Esophagus muscularis mucosa (tissue), 4 donors: ENCODE measurements around the gene TTC27. TPM values are rescaled to one million over a fixed set of nuclear protein-coding genes. Genes with fewer than 3 reads are reported as not detected.

Experiments
- DNase-seq: peaks from one replicate; pipeline ENCODE4 v3.0.0-alpha.2; 2017; ENCODE audit errors: extremely low spot score
- H3K27ac ChIP-seq, 4 donors: fragments of 200-600 bp; sonication (generic); replicated peaks in 1 of 4; 1 replicate in 3 of 4; 2 replicates in 1 of 4; pipeline ENCODE4 v1.5.1; 2016 to 2019; ENCODE audit warnings: mild to moderate bottlenecking in 1 of 4
- H3K27me3 ChIP-seq, 4 donors: fragments of 200-600 bp; sonication (generic); one replicate each; pipeline versions ENCODE4 v1.5.1 to v1.6.0; 2016 to 2019
- H3K36me3 ChIP-seq, 4 donors: fragments of 200-600 bp; sonication (generic); one replicate each; pipeline ENCODE4 v1.5.1; 2016 to 2019
- H3K4me1 ChIP-seq, 4 donors: fragments of 200-600 bp; sonication (generic); one replicate each; pipeline ENCODE4 v1.5.1; 2016 to 2019
- H3K4me3 ChIP-seq, 4 donors: fragments of 200-600 bp; sonication (generic); 1 replicate in 2 of 4; 2 replicates in 2 of 4; pipeline ENCODE4 v1.5.1; 2016 to 2019; ENCODE audit warnings: mild to moderate bottlenecking in 4 of 4, moderate library complexity in 1 of 4
- H3K9me3 ChIP-seq, 4 donors: fragments of 200-600 bp; sonication (generic); 1 replicate in 3 of 4; 2 replicates in 1 of 4; pipeline ENCODE4 v1.5.1; 2016 to 2019
- CTCF ChIP-seq, 3 experiments: fragments of 200-600 bp in 2 of 3; fragments of 450-650 bp in 1 of 3; sonication (generic) in 2 of 3; IDR thresholded peaks; one replicate each; pipeline ENCODE4 v1.5.1; 2017 to 2019; ENCODE audit warnings: antibody characterized with exemption in 3 of 3, mild to moderate bottlenecking in 2 of 3, moderate library complexity in 1 of 3
- EP300 ChIP-seq: sonication (generic); formaldehyde crosslinking; IDR thresholded peaks from one replicate; pipeline ENCODE4 v1.6.1; 2017; ENCODE audit warnings: antibody characterized with exemption
- POLR2A ChIP-seq: fragments of 450-650 bp; IDR thresholded peaks from one replicate; pipeline ENCODE4 v1.6.1; 2017; ENCODE audit warnings: antibody characterized with exemption, moderate library complexity, mild to moderate bottlenecking, low read depth
- POLR2AphosphoS5 ChIP-seq, 2 donors: sonication (generic); formaldehyde crosslinking; IDR thresholded peaks; one replicate each; pipeline ENCODE4 v1.6.1; 2017; ENCODE audit warnings: antibody characterized with exemption in 2 of 2
- WGBS: methylation state at CpG from one replicate; pipeline ENCODE4 v1.1.5; 2018; 5-methylcytosine and 5-hydroxymethylcytosine counted together
- intact Hi-C: fragments of 100-400 bp; cut with DNase I; formaldehyde crosslinking; loops from one replicate; pipeline ENCODE4 v1.15.1; 2023
- total RNA-seq, 4 donors: library from RNA; depleted of rRNA; stranded (reverse); fragments of >200 nt; gene quantifications; one replicate each; pipeline versions ENCODE4 v1.1.0 to v1.2.1, GENCODE V29; 2016

TTC27 gene
- total RNA-seq, 4 donors from 2014 or later = 9.8 to 13.7 (median 12.3) TPM

GRCh38 chr2:32777714-32778113 lies 149.9 kb downstream of the TTC27 start:
- TF ChIP-seq POLR2A (no peak), CTCF (IDR thresholded peaks at IDR 0.05) (no peak), EP300 (no peak), POLR2AphosphoS5 (IDR thresholded peaks at IDR 0.05) (no peak)
- WGBS = 98% methylated on average over 6 of the region's 6 CpGs
- Histone ChIP-seq H3K4me1 (peaks cover 8 to 10% (median 9%) of the 10 kb centered on the region in 4 donors), H3K27ac (no peak overlapping the region), H3K36me3 (peaks cover 0 to 18% (median 0%) of the 10 kb centered on the region in 4 donors), H3K9me3 (peaks cover 0 to 15% (median 4%) of the 10 kb centered on the region in 4 donors), H3K4me3 (no peak overlapping the region), H3K27me3 (no peaks in the 10 kb centered on the region)
- intact Hi-C loops = loop anchor here (10.0 kb wide), 1 partner anchor 607 kb away; no protein-coding TSS in a partner anchor
- DNase-seq = no peak

GRCh38 chr2:32780961-32781360 lies 153.1 kb downstream of the TTC27 start:
- Histone ChIP-seq H3K4me3 (no peak overlapping the region), H3K27ac (no peak overlapping the region), H3K4me1 (peaks cover 0 to 10% (median 0%) of the 10 kb centered on the region in 4 donors), H3K9me3 (peaks cover 0 to 15% (median 4%) of the 10 kb centered on the region in 4 donors), H3K36me3 (peaks cover 0 to 34% (median 0%) of the 10 kb centered on the region in 4 donors), H3K27me3 (no peaks in the 10 kb centered on the region)
- intact Hi-C loops = no loop called here
- DNase-seq = no peak
- 98% methylated on average over 2 of the region's 2 CpGs for WGBS
- no peak for TF ChIP-seq POLR2A
- TF ChIP-seq EP300 = no peak
- no peak for TF ChIP-seq CTCF (IDR thresholded peaks at IDR 0.05)
- TF ChIP-seq POLR2AphosphoS5 (IDR thresholded peaks at IDR 0.05) = no peak

GRCh38 chr2:32783469-32783868 lies 155.6 kb downstream of the TTC27 start:
- peaks cover 0 to 31% (median 0%) of the 10 kb centered on the region in 4 donors for H3K36me3 ChIP-seq
- intact Hi-C loops = no loop called here

DNA sequence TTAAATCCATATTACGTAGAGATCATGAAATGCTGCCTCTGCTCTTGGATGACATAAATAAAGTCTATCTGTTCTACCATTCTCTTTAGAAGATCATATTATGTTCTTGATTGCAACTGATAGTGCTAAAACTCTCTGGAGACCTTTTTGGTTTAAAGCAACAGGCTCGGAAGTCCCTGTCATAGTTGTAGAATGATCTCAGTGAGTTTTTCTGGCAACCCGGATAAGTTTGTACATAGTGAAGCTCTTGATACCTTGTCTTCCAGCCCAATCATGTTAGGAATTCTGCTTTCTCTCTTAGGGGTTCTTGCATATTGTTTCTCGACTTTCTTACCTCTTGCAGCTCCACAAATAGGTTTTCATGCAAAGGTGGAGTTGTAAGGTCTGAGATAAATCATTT lies 156.1 kb downstream of the TTC27 start:
- Histone ChIP-seq H3K36me3 (peaks cover 0 to 30% (median 0%) of the 10 kb centered on the region in 4 donors), H3K27me3 (no peaks in the 10 kb centered on the region), H3K27ac (no peak overlapping the region), H3K4me1 (peaks cover 0 to 10% (median 3%) of the 10 kb centered on the region in 4 donors), H3K4me3 (no peak overlapping the region), H3K9me3 (peaks cover 0 to 15% (median 4%) of the 10 kb centered on the region in 4 donors)
- WGBS = 89% methylated on average over 4 of the region's 4 CpGs
- intact Hi-C loops = no loop called here
- no peak for DNase-seq
- TF ChIP-seq POLR2AphosphoS5 (IDR thresholded peaks at IDR 0.05) = no peak
- no peak for TF ChIP-seq EP300
- TF ChIP-seq POLR2A = no peak
- TF ChIP-seq CTCF (IDR thresholded peaks at IDR 0.05) = no peak

More at GRCh38 chr2:32783469-32783868, 155.6 kb downstream of the TTC27 start:
- H3K4me3 ChIP-seq = no peak overlapping the region
- 85% methylated on average over 2 of the region's 2 CpGs for WGBS
- no peak overlapping the region for H3K27ac ChIP-seq
- no peaks in the 10 kb centered on the region for H3K27me3 ChIP-seq
- TF ChIP-seq POLR2AphosphoS5 (IDR thresholded peaks at IDR 0.05) = no peak
- no peak for TF ChIP-seq CTCF (IDR thresholded peaks at IDR 0.05)
- no peak for TF ChIP-seq EP300
- TF ChIP-seq POLR2A = no peak
- H3K9me3 ChIP-seq = peaks cover 0 to 15% (median 4%) of the 10 kb centered on the region in 4 donors
- peaks cover 0 to 10% (median 3%) of the 10 kb centered on the region in 4 donors for H3K4me1 ChIP-seq
- no peak for DNase-seq

- Histone ChIP-seq H3K4me3 (no peak overlapping the region), H3K4me1 (peaks cover 0 to 14% (median 3%) of the 10 kb centered on the region in 4 donors), H3K9me3 (no peaks in the 10 kb centered on the region), H3K36me3 (peaks cover 0 to 22% (median 0%) of the 10 kb centered on the region in 4 donors), H3K27me3 (no peaks in the 10 kb centered on the region), H3K27ac (no peak overlapping the region)
- intact Hi-C loops = no loop called here
- TF ChIP-seq POLR2AphosphoS5 (IDR thresholded peaks at IDR 0.05) = no peak
- TF ChIP-seq CTCF (IDR thresholded peaks at IDR 0.05) = no peak
- no peak for TF ChIP-seq POLR2A
- TF ChIP-seq EP300 = no peak
- no peak for DNase-seq
These were observed 159.4 kb downstream of the TTC27 start for GRCh38 chr2:32787207-32787606.
